HEK293 (cell line): ENCODE results near the gene EPN2.

Experiments
- CTCF ChIA-PET: fragments of 350-600 bp; formaldehyde crosslinking; extraction: SDS; loops from one replicate; lab custom pipeline; 2021; ENCODE audit warnings: antibody characterized with exemption; lab: Yijun Ruan, JAX
- POLR2A ChIA-PET: fragments of 300-600 bp; formaldehyde crosslinking; extraction: SDS; loops from one replicate; lab custom pipeline; 2020; ENCODE audit warnings: antibody characterized with exemption, inconsistent platforms; lab: Yijun Ruan, JAX
- H3K27ac ChIP-seq: fragments of 200-500 bp; sonication (Bioruptor generic); 2 replicates; pipeline ENCODE4 v1.5.1; 2014; ENCODE audit warnings: low read depth, low read length, control low read depth, inconsistent platforms; ENCODE audit errors: extremely low read depth
- H3K36me3 ChIP-seq, 2 experiments: fragments of 200-500 bp in 1 of 2; sonication (Bioruptor generic) in 1 of 2; 1 replicate in 1 of 2; 2 replicates in 1 of 2; pipeline ENCODE4 v1.5.1; 2014 to 2017; ENCODE audit warnings: inconsistent platforms in 2 of 2, low read length in 2 of 2; ENCODE audit not compliant: control insufficient read depth in 2 of 2, insufficient read depth in 1 of 2
- H3K4me1 ChIP-seq: fragments of 200-500 bp; sonication (Bioruptor generic); 2 replicates; pipeline ENCODE4 v1.5.1; 2014; ENCODE audit warnings: mild to moderate bottlenecking, low read length, inconsistent platforms; ENCODE audit not compliant: control insufficient read depth, insufficient read depth
- H3K4me3 ChIP-seq: 2 replicates; pipeline ENCODE4 v1.5.1; 2011; ENCODE audit warnings: low read depth, mild to moderate bottlenecking, control low read depth, low read length, moderate library complexity
- H3K9me3 ChIP-seq: fragments of 200-500 bp; sonication (Bioruptor generic); 2 replicates; pipeline ENCODE4 v1.5.1; 2014; ENCODE audit warnings: low read depth, low read length, inconsistent platforms; ENCODE audit not compliant: control insufficient read depth, insufficient read depth
- ATF2 ChIP-seq: fragments of 450-650 bp; formaldehyde crosslinking; IDR thresholded peaks from 2 replicates; pipeline ENCODE4 v1.5.1; 2016; ENCODE audit warnings: missing biosample characterization, missing genetic modification characterization, low read depth
- ELK4 ChIP-seq: IDR thresholded peaks from 2 replicates; pipeline ENCODE4 v1.6.1; 2011; ENCODE audit warnings: mild to moderate bottlenecking, low read depth, low read length, borderline replicate concordance
- GLI2 ChIP-seq: fragments of 450-650 bp; formaldehyde crosslinking; IDR thresholded peaks from 2 replicates; pipeline ENCODE4; 2017; ENCODE audit warnings: missing biosample characterization, missing genetic modification characterization, low read depth, borderline replicate concordance
- HOXC10 ChIP-seq: sonication (generic); formaldehyde crosslinking; IDR thresholded peaks from 2 replicates; pipeline ENCODE4 v1.8.1; 2023; ENCODE audit warnings: mild to moderate bottlenecking, missing genetic modification reagents
- KLF16 ChIP-seq: fragments of 450-650 bp; formaldehyde crosslinking; IDR thresholded peaks from 2 replicates; pipeline ENCODE4 v1.5.1; 2017; ENCODE audit warnings: missing biosample characterization, missing genetic modification characterization
- PRDM10 ChIP-seq: fragments of 450-650 bp; formaldehyde crosslinking; IDR thresholded peaks from 2 replicates; pipeline ENCODE4 v1.5.1; 2016; ENCODE audit warnings: missing biosample characterization, missing genetic modification characterization
- SCRT2 ChIP-seq: fragments of 450-650 bp; formaldehyde crosslinking; IDR thresholded peaks from 2 replicates; pipeline ENCODE4 v1.5.1; 2016; ENCODE audit warnings: missing biosample characterization, missing genetic modification characterization
- YY1 ChIP-seq: fragments of 450-650 bp; formaldehyde crosslinking; IDR thresholded peaks from 2 replicates; pipeline ENCODE4 v1.5.1; 2018; ENCODE audit warnings: missing biosample characterization, missing genetic modification characterization
- ZBTB1 ChIP-seq: fragments of 450-650 bp; formaldehyde crosslinking; IDR thresholded peaks from 2 replicates; pipeline ENCODE4 v1.5.1; 2016; ENCODE audit warnings: missing biosample characterization, missing genetic modification characterization
- ZBTB49 ChIP-seq: fragments of 450-650 bp; formaldehyde crosslinking; IDR thresholded peaks from 2 replicates; pipeline ENCODE4 v1.5.1; 2016; ENCODE audit warnings: missing biosample characterization, missing genetic modification characterization, low read depth
- ZFP69B ChIP-seq: fragments of 450-650 bp; formaldehyde crosslinking; IDR thresholded peaks from 2 replicates; pipeline ENCODE4 v1.5.1; 2016; ENCODE audit warnings: missing biosample characterization, missing genetic modification characterization
- ZIC2 ChIP-seq: fragments of 450-650 bp; formaldehyde crosslinking; IDR thresholded peaks from 2 replicates; pipeline ENCODE4 v1.5.1; 2016; ENCODE audit warnings: missing biosample characterization, missing genetic modification characterization
- ZNF155 ChIP-seq: fragments of 450-650 bp; formaldehyde crosslinking; IDR thresholded peaks from 2 replicates; pipeline ENCODE4 v1.5.1; 2016; ENCODE audit warnings: missing biosample characterization, missing genetic modification characterization
- ZNF18 ChIP-seq: fragments of 450-650 bp; formaldehyde crosslinking; IDR thresholded peaks from 2 replicates; pipeline ENCODE4 v1.5.1; 2016; ENCODE audit warnings: missing biosample characterization, missing genetic modification characterization
- ZNF335 ChIP-seq: fragments of 450-650 bp; formaldehyde crosslinking; conservative IDR thresholded peaks from 2 replicates; pipeline ENCODE4 v1.5.1; 2016; ENCODE audit warnings: missing biosample characterization, missing genetic modification characterization
- ZNF510 ChIP-seq: fragments of 450-650 bp; formaldehyde crosslinking; IDR thresholded peaks from 2 replicates; pipeline ENCODE4 v1.5.1; 2018; ENCODE audit warnings: mild to moderate bottlenecking, missing genetic modification characterization, missing biosample characterization; ENCODE audit not compliant: insufficient replicate concordance
- ZNF600 ChIP-seq: fragments of 450-650 bp; formaldehyde crosslinking; IDR thresholded peaks from 2 replicates; pipeline ENCODE4 v1.5.1; 2016; ENCODE audit warnings: missing biosample characterization, missing genetic modification characterization
- ZNF624 ChIP-seq: fragments of 450-650 bp; formaldehyde crosslinking; IDR thresholded peaks from 2 replicates; pipeline ENCODE4 v1.5.1; 2017; ENCODE audit warnings: missing biosample characterization, missing genetic modification characterization
- ZNF670 ChIP-seq: fragments of 450-650 bp; formaldehyde crosslinking; IDR thresholded peaks from 2 replicates; pipeline ENCODE4 v1.5.1; 2016; ENCODE audit warnings: missing biosample characterization, missing genetic modification characterization, low read depth
- ZNF76 ChIP-seq: fragments of 450-650 bp; formaldehyde crosslinking; IDR thresholded peaks from 2 replicates; pipeline ENCODE4; 2016; ENCODE audit warnings: low read depth, missing biosample characterization, missing genetic modification characterization, borderline replicate concordance
- ZNF791 ChIP-seq: fragments of 450-650 bp; formaldehyde crosslinking; IDR thresholded peaks from 2 replicates; pipeline ENCODE4 v1.5.1; 2016; ENCODE audit warnings: missing biosample characterization, missing genetic modification characterization
- ZSCAN4 ChIP-seq: fragments of 450-650 bp; formaldehyde crosslinking; IDR thresholded peaks from 2 replicates; pipeline ENCODE4 v1.5.1; 2017; ENCODE audit warnings: missing biosample characterization, missing genetic modification characterization

The EPN2 gene

GRCh38 chr17:19313746-19314651 lies 76.8 kb downstream of the EPN2 start:
- H3K4me1 ChIP-seq = peaks cover 13% of the 10 kb centered on the region
- POLR2A ChIA-PET = no interaction called here
- TF ChIP-seq ZNF600 = 0 out of 2 replicates have a peak, but pooled peaks have one; percentile 41
- TF ChIP-seq ZIC2 = peak; percentile 41; the same call in 1 of the 2 replicates
- no peak for TF ChIP-seq ZFP69B (tag by site-specific recombination)
- peak; percentile 59; the same call in 1 of the 2 replicates for TF ChIP-seq ZNF18
- TF ChIP-seq SCRT2 (tag by site-specific recombination) = 0 out of 2 replicates have a peak, but pooled peaks have one; percentile 30
- TF ChIP-seq ZNF155 (tag by site-specific recombination) = no peak
- TF ChIP-seq ZNF335 (tag by site-specific recombination) = no peak

GRCh38 chr17:19315104-19315503 lies 77.9 kb downstream of the EPN2 start:
- CTCF ChIA-PET = no interaction called here
- Histone ChIP-seq H3K9me3 (no peaks in the 10 kb centered on the region), H3K27ac (no peak overlapping the region), H3K4me3 (no peak overlapping the region), H3K36me3 (peaks cover 5 to 41% of the 10 kb centered on the region in 2 experiments; a peak in 2 of 3 replicates), H3K4me1 (peaks cover 13% of the 10 kb centered on the region)
- POLR2A ChIA-PET = no interaction called here
- TF ChIP-seq ATF2 (tag by site-specific recombination) (no peak), ZNF76 (tag by site-specific recombination) (no peak), ZSCAN4 (tag by site-specific recombination) (no peak), HOXC10 (CRISPR knock-in tag) (no peak), GLI2 (no peak), ZNF624 (tag by site-specific recombination) (no peak), ZBTB1 (tag by site-specific recombination) (no peak), KLF16 (no peak), ZNF670 (tag by site-specific recombination) (no peak), PRDM10 (tag by site-specific recombination) (no peak), ZBTB49 (no peak), ZNF791 (tag by site-specific recombination) (no peak), ZNF510 (tag by site-specific recombination) (no peak), YY1 (tag by site-specific recombination) (no peak), ELK4 (no peak)

More at GRCh38 chr17:19313746-19314651, 76.8 kb downstream of the EPN2 start:
- CTCF ChIA-PET = no interaction called here
- Histone ChIP-seq H3K4me3 (no peak overlapping the region), H3K27ac (peak overlapping the region; percentile 9; the same call in 1 of the 2 replicates), H3K9me3 (no peaks in the 10 kb centered on the region), H3K36me3 (peaks cover 5 to 49% of the 10 kb centered on the region in 2 experiments; a peak in 2 of 3 replicates)
